HepG2 (cell line): ENCODE measurements around the gene DCC. TPM values are rescaled to one million over a fixed set of nuclear protein-coding genes. Genes with fewer than 3 reads are reported as not detected.

Source experiments
- ATAC-seq: fragments of 200-7000 bp; cut with Tn5 transposase; 3 replicates; pipeline ENCODE4 v1.9.1; 2020; ENCODE audit warnings: mild to moderate bottlenecking, moderate library complexity
- BruUV-seq: library from RNA; stranded (reverse); fragments of 400-500 nt; replicated peaks from 2 replicates; lab custom pipeline; 2021; lab: Mats Ljungman, UMichigan
- CTCF ChIA-PET: fragments of 300-600 bp; formaldehyde crosslinking; extraction: SDS; loops from one replicate; lab custom pipeline; 2021; ENCODE audit warnings: low total read pairs, inconsistent platforms, low intra/inter-chr PET ratio; lab: Yijun Ruan, JAX
- POLR2A ChIA-PET: fragments of 350-600 bp; sonication (Branson Sonifier 250); formaldehyde crosslinking; loops from one replicate; lab custom pipeline; 2020; ENCODE audit warnings: antibody characterized with exemption, inconsistent platforms; lab: Yijun Ruan, JAX
- DNase-seq: peaks from one replicate; pipeline ENCODE4 v3.0.0-alpha.2; 2015; ENCODE audit warnings: low spot score
- FAIRE-seq: peaks from 3 replicates; lab custom pipeline; 2011; peaks lifted over from hg19 to GRCh38; lab: Jason Lieb, UNC
- H2AFZ ChIP-seq: one replicate; pipeline ENCODE4 v1.6.1; 2011; ENCODE audit warnings: low read length, inconsistent platforms
- H3K27ac ChIP-seq: fragments of 300-600 bp; 3 replicates; pipeline ENCODE4 v1.8.0; 2011; ENCODE audit warnings: mixed run types, mild to moderate bottlenecking, mixed read lengths, low read length, inconsistent platforms; ENCODE audit not compliant: insufficient read depth; ENCODE audit errors: extremely low read length
- H3K27me3 ChIP-seq, 2 experiments: fragments of 200-600 bp in 1 of 2; 2 replicates in 1 of 2; 3 replicates in 1 of 2; pipeline versions ENCODE4 v1.6.0 to v1.8.0; 2011; ENCODE audit warnings: low read length in 2 of 2, mild to moderate bottlenecking in 2 of 2, moderate library complexity in 2 of 2, inconsistent platforms in 1 of 2; ENCODE audit not compliant: insufficient read depth in 2 of 2, control insufficient read depth in 1 of 2
- H3K36me3 ChIP-seq, 2 experiments: fragments of 200-600 bp in 1 of 2; replicated peaks in 1 of 2; 2 replicates in 1 of 2; 3 replicates in 1 of 2; pipeline versions ENCODE4 v1.5.1 to v1.8.0; 2011; ENCODE audit warnings: low read length in 2 of 2, inconsistent platforms in 1 of 2; ENCODE audit not compliant: insufficient read depth in 2 of 2, control insufficient read depth in 1 of 2
- H3K4me1 ChIP-seq: 2 replicates; pipeline ENCODE4 v1.5.1; 2012; ENCODE audit warnings: low read length, inconsistent platforms; ENCODE audit not compliant: insufficient read depth
- H3K4me2 ChIP-seq: 2 replicates; pipeline ENCODE4 v1.6.0; 2011; ENCODE audit warnings: low read depth, low read length, inconsistent platforms
- H3K4me3 ChIP-seq, 3 experiments: fragments of 200-600 bp in 1 of 3; sonication (generic), shearing (Covaris generic) in 1 of 3; replicated peaks in 1 of 3; 2 replicates each; pipeline ENCODE4 v1.5.1; 2011 to 2016; ENCODE audit warnings: low read length in 3 of 3, inconsistent platforms in 2 of 3, low read depth in 2 of 3, mild to moderate bottlenecking in 2 of 3, control low read depth in 1 of 3, mixed read lengths in 1 of 3; ENCODE audit not compliant: insufficient read depth in 1 of 3
- H3K79me2 ChIP-seq: one replicate; pipeline ENCODE4 v1.6.1; 2011; ENCODE audit warnings: low read length, inconsistent platforms; ENCODE audit not compliant: insufficient read depth
- H3K9ac ChIP-seq: 2 replicates; pipeline ENCODE4 v1.6.0; 2011; ENCODE audit warnings: mild to moderate bottlenecking, low read depth, low read length, inconsistent platforms; ENCODE audit not compliant: insufficient read depth
- H3K9me3 ChIP-seq: 2 replicates; pipeline ENCODE4 v1.5.1; 2012; ENCODE audit warnings: mild to moderate bottlenecking, low read length
- H4K20me1 ChIP-seq: 2 replicates; pipeline ENCODE4 v1.6.0; 2011; ENCODE audit warnings: inconsistent platforms, mild to moderate bottlenecking, low read length, moderate library complexity; ENCODE audit not compliant: insufficient read depth
- AGO1 ChIP-seq: fragments of 200-400 bp; formaldehyde crosslinking; IDR thresholded peaks from 2 replicates; pipeline ENCODE4 v1.6.1; 2017; ENCODE audit warnings: mild to moderate bottlenecking, low read depth, low read length, moderate library complexity; ENCODE audit not compliant: poor library complexity, severe bottlenecking
- CAMTA2 ChIP-seq: sonication (generic); formaldehyde crosslinking; IDR thresholded peaks from 2 replicates; pipeline ENCODE4 v1.4.0; 2020; ENCODE audit warnings: mild to moderate bottlenecking, missing genetic modification reagents, borderline replicate concordance
- ERF ChIP-seq: IDR thresholded peaks from 2 replicates; pipeline ENCODE4 v1.6.1; 2018; ENCODE audit warnings: missing biosample characterization, missing genetic modification reagents
- FOSL1 ChIP-seq: sonication (generic); formaldehyde crosslinking; IDR thresholded peaks from 2 replicates; pipeline ENCODE4 v1.9.0; 2021; ENCODE audit warnings: missing genetic modification reagents, borderline replicate concordance
- MED8 ChIP-seq: sonication (generic); formaldehyde crosslinking; IDR thresholded peaks from 2 replicates; pipeline ENCODE4 v1.8.1; 2023; ENCODE audit warnings: mild to moderate bottlenecking, missing genetic modification reagents; ENCODE audit not compliant: insufficient replicate concordance
- SNRNP70 ChIP-seq: fragments of 200-400 bp; formaldehyde crosslinking; IDR thresholded peaks from 2 replicates; pipeline ENCODE4 v1.6.1; 2017; ENCODE audit warnings: mild to moderate bottlenecking, low read depth, low read length, moderate library complexity
- TOPORS ChIP-seq: sonication (generic); formaldehyde crosslinking; IDR thresholded peaks from 2 replicates; pipeline ENCODE4 v1.8.0; 2023; ENCODE audit warnings: mild to moderate bottlenecking, missing genetic modification reagents
- ZNF20 ChIP-seq: sonication (generic); formaldehyde crosslinking; IDR thresholded peaks from 2 replicates; pipeline ENCODE4 v1.4.0; 2020; ENCODE audit warnings: mild to moderate bottlenecking, moderate library complexity, missing genetic modification reagents
- ZNF30 ChIP-seq: sonication (generic); formaldehyde crosslinking; IDR thresholded peaks from 2 replicates; pipeline ENCODE4 v1.5.0; 2020; ENCODE audit warnings: mild to moderate bottlenecking, missing genetic modification reagents
- ZNF562 ChIP-seq: sonication (generic); formaldehyde crosslinking; IDR thresholded peaks from 2 replicates; pipeline ENCODE4 v1.8.0; 2022; ENCODE audit warnings: missing genetic modification reagents, borderline replicate concordance
- ZNF839 ChIP-seq: sonication (generic); formaldehyde crosslinking; IDR thresholded peaks from 2 replicates; pipeline ENCODE4 v1.4.0; 2020; ENCODE audit warnings: missing genetic modification reagents, mild to moderate bottlenecking, borderline replicate concordance
- WGBS: methylation state at CpG from one replicate; pipeline ENCODE4 v1.1.6; 2017; ENCODE audit warnings: low lambda C conversion rate; 5-methylcytosine and 5-hydroxymethylcytosine counted together
- in situ Hi-C: cut with HindIII; loops from 2 replicates; pipeline ENCODE4 v1.10.0; 2017; ENCODE audit warnings: low pct_unique_long_range_greater_than_20kb; ENCODE audit not compliant: extremely low pct_ligation_motif_present
- intact Hi-C: fragments of 100-400 bp; cut with micrococcal nuclease; formaldehyde crosslinking; loops from one replicate; pipeline ENCODE4 v1.10.0; 2022; ENCODE audit not compliant: unreplicated experiment
- polyA plus RNA-seq, 8 experiments: library from polyadenylated mRNA; depleted of rRNA in 3 of 8; stranded (reverse) in 7 of 8; unstranded in 1 of 8; fragments of >200 nt; fragmentation: Illumina TruSeq in 4 of 8; extraction: Trizol in 4 of 8; gene quantifications; 2 replicates each; pipeline versions ENCODE4 v1.2.1 to v1.2.3, GENCODE V29; 2011 to 2016; ENCODE audit warnings: low read depth in 4 of 8, missing spikeins in 1 of 8, mixed read lengths in 1 of 8; ENCODE audit not compliant: insufficient read depth in 1 of 8
- total RNA-seq, 5 experiments: library from RNA; depleted of rRNA; stranded (reverse); fragments of >200 nt; fragmentation: Illumina TruSeq; extraction: Trizol; gene quantifications; 2 replicates each; pipeline ENCODE4 v1.2.3, GENCODE V29; 2016; ENCODE audit warnings: low read depth in 1 of 5
- TF ChIP-seq, protein P1 (sequence below): IDR thresholded peaks from 2 replicates; pipeline ENCODE4 v1.6.1; 2016; ENCODE audit warnings: missing biosample characterization, missing genetic modification reagents, low read depth
- TF ChIP-seq, protein P2 (sequence below): sonication (generic); formaldehyde crosslinking; IDR thresholded peaks from 2 replicates; pipeline ENCODE4 v1.4.0; 2020; ENCODE audit warnings: missing genetic modification reagents
- TF ChIP-seq, protein P3 (sequence below): sonication (generic); formaldehyde crosslinking; IDR thresholded peaks from 2 replicates; pipeline ENCODE4; 2020; ENCODE audit warnings: missing genetic modification reagents, mild to moderate bottlenecking, borderline replicate concordance

DCC gene
- total and polyA plus RNA-seq, 2 of the 13 experiments (the other 11 are each of a cell fraction or from before 2014, with no cell fraction given), result not detected

DNA sequence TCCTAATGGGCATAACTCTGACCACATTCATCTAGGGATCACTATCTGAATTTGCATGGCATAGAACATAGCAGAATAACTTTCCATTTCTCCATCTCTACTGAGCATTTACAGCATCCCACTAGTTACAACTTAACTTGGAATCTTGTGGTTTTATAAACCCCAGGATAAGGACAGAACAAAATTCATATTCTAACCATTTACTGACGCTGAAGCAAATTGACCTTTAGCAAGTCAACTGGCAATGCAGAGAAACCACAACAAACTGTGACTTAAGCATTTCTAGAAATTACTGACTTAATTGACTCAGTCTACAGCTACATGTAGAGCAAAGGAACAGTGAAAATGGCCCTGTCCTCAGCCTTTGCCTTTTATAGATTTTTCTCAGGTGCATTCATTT lies 61.2 kb downstream of the DCC start:
- Histone ChIP-seq H3K79me2 (no peaks in the 10 kb centered on the region), H3K9ac (no peak overlapping the region), H4K20me1 (no peaks in the 10 kb centered on the region), H2AFZ (no peak overlapping the region), H3K4me3 (no peak overlapping the region), H3K27me3 (no peaks in the 10 kb centered on the region), H3K36me3 (no peaks in the 10 kb centered on the region), H3K4me1 (no peaks in the 10 kb centered on the region), H3K9me3 (no peaks in the 10 kb centered on the region; the same call in 1 of the 2 replicates), H3K27ac (no peak overlapping the region), H3K4me2 (no peak overlapping the region)
- CTCF ChIA-PET, result no interaction called here
- TF ChIP-seq ZNF30 (CRISPR knock-in tag) (no peak), ZNF562 (CRISPR knock-in tag) (no peak), ZNF839 (no peak)
- no TSS peak for BruUV-seq
- in situ Hi-C loops (no loop called here), intact Hi-C loops (no loop called here)
- ATAC-seq (no peak), DNase-seq (no peak), FAIRE-seq (no peak)
- WGBS, result 6% methylated on average over 1 of the region's 1 CpG
- POLR2A ChIA-PET, result no interaction called here

DNA sequence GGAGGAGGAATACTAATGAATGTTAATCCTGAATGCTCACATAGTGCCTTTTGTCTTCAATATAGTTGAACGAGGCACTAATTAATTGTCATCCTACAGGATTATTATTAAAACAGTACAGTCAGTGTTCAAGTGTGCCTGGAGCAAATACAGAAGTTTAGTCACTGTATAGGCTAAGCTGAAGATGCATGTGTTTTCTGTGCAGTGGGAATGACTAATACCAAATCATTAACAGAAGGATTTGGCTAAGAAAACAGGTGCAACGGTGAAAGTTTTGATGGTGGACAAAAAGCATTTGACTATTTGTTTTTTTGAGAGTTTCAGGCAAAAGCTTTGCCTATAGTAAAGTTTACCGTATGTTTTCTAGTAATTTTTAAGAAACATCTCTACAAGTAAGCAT lies 62.8 kb downstream of the DCC start:
- BruUV-seq, result no TSS peak
- Histone ChIP-seq H3K27me3 (no peaks in the 10 kb centered on the region), H3K79me2 (no peaks in the 10 kb centered on the region), H3K4me1 (no peaks in the 10 kb centered on the region), H3K4me3 (no peak overlapping the region), H3K9me3 (no peaks in the 10 kb centered on the region; the same call in 1 of the 2 replicates), H3K27ac (no peak overlapping the region), H4K20me1 (no peaks in the 10 kb centered on the region), H3K4me2 (no peak overlapping the region), H2AFZ (no peak overlapping the region), H3K36me3 (no peaks in the 10 kb centered on the region), H3K9ac (no peak overlapping the region)
- in situ Hi-C loops, result no loop called here
- CTCF ChIA-PET, result no interaction called here
- POLR2A ChIA-PET, result no interaction called here
- no peak for FAIRE-seq
- ATAC-seq, result no peak
- DNase-seq, result no peak
- intact Hi-C loops, result no loop called here
- 29% methylated on average over 3 of the region's 3 CpGs for WGBS
- TF ChIP-seq, protein P1, sequence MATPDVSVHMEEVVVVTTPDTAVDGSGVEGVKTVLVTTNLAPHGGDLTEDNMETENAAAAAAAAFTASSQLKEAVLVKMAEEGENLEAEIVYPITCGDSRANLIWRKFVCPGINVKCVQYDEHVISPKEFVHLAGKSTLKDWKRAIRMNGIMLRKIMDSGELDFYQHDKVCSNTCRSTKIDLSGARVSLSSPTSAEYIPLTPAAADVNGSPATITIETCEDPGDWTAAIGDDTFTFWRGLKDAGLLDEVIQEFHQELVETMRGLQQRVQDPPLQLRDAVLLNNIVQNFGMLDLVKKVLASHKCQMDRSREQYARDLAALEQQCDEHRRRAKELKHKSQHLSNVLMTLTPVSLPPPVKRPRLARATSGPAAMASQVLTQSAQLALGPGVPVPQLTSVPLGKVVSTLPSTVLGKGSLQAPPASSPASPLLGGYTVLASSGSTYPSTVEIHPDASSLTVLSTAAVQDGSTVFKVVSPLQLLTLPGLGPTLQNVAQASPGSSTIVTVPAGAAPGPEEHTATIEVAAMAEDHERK (CRISPR knock-in tag), result no peak
- no peak for TF ChIP-seq AGO1
- no peak for TF ChIP-seq ZNF20 (CRISPR knock-in tag)
- no peak for TF ChIP-seq TOPORS (CRISPR knock-in tag)
- no peak for TF ChIP-seq SNRNP70
- no peak for TF ChIP-seq CAMTA2 (CRISPR knock-in tag)
- TF ChIP-seq, protein P2, sequence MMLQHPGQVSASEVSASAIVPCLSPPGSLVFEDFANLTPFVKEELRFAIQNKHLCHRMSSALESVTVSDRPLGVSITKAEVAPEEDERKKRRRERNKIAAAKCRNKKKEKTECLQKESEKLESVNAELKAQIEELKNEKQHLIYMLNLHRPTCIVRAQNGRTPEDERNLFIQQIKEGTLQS (CRISPR knock-in tag), result no peak
- no peak for TF ChIP-seq ERF (CRISPR knock-in tag)
- no peak for TF ChIP-seq FOSL1 (CRISPR knock-in tag)
- TF ChIP-seq, protein P3, sequence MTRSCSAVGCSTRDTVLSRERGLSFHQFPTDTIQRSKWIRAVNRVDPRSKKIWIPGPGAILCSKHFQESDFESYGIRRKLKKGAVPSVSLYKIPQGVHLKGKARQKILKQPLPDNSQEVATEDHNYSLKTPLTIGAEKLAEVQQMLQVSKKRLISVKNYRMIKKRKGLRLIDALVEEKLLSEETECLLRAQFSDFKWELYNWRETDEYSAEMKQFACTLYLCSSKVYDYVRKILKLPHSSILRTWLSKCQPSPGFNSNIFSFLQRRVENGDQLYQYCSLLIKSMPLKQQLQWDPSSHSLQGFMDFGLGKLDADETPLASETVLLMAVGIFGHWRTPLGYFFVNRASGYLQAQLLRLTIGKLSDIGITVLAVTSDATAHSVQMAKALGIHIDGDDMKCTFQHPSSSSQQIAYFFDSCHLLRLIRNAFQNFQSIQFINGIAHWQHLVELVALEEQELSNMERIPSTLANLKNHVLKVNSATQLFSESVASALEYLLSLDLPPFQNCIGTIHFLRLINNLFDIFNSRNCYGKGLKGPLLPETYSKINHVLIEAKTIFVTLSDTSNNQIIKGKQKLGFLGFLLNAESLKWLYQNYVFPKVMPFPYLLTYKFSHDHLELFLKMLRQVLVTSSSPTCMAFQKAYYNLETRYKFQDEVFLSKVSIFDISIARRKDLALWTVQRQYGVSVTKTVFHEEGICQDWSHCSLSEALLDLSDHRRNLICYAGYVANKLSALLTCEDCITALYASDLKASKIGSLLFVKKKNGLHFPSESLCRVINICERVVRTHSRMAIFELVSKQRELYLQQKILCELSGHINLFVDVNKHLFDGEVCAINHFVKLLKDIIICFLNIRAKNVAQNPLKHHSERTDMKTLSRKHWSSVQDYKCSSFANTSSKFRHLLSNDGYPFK, result no peak
- no peak for TF ChIP-seq MED8 (CRISPR knock-in tag)
